ENCODE measurements around the gene XRCC5.
"Not testable (repeated sequence)": the region's sequence is repeated elsewhere in the genome, so short reads cannot be mapped to it uniquely, and the experiment has no call there.

XRCC5 gene

DNA sequence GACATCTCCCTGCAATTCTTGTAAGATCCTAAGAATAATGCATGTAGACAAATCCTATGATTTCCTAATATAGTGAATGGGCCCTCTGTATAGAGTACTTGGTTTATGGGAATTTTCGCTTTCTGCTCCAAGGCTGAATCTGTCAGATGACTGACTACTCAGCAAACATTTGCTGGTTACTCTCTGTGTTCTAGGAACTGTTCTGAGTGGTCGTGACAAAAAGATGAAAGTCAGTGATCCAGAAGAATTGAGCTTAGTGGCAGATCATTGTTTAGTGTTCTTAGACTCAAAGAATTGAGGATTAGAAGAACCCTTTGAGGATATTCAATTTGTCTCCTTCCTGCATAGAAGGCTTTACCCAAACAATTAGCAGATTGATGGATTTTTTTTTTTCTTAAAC lies 10.0 kb downstream of the XRCC5 start:
- no peak for DNase-seq

- DNase-seq = no peak
Measured at GRCh38 chr2:216119986-216120385, 10.8 kb downstream of the XRCC5 start.

DNA sequence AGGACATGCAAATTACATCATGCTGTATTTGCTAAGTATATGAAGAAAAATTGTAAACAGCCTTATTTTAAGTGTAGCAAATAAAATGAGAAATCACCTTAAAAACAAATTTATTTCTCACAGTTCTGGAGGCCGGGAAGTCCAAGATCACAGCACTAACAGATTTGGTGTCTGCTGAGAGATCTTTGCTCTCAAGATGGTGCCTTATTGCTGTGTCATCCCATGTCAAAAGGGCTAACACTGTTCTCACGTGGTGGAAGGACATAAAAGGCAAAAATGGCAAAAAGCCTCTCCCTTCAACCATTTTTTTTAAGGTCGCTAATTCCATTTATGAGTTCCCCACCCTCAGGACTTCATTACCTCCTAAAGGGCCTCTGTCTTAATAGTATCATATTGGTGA lies 12.1 kb downstream of the XRCC5 start:
- no peak for DNase-seq

- no peak for DNase-seq
Measured at GRCh38 chr2:216126943-216127342, 17.8 kb downstream of the XRCC5 start.

DNA sequence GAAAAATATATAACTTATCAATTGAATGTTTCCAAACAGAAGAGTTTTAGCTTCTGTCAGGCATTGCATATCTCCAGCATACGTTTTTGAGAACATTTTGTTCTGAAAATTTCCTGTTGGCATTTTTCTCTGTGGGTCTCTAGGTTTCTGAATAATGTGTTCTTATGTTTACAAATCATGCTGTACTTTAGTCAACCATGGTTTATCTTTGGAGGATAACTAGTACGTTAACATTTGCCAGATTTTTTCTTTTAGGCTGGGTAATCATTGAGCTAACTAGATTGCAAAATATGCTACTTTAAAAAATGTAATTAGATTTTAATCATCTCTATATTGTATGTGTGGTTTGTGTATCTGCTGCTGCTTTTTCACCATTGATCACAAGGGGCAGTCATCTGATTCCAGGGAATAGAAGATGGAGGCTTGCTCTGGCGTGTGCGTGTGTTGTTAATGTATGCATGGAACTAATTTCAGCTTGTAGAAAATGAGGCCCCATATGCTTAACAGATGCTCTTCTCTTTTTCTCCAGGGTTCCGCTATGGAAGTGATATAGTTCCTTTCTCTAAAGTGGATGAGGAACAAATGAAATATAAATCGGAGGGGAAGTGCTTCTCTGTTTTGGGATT lies 21.3 kb downstream of the XRCC5 start:
- DNase-seq = no peak

- no peak for DNase-seq
Measured at GRCh38 chr2:216131175-216131926, 22.2 kb downstream of the XRCC5 start.

GRCh38 chr2:216132585-216132984 lies 23.4 kb downstream of the XRCC5 start:
- no peak for DNase-seq

DNA sequence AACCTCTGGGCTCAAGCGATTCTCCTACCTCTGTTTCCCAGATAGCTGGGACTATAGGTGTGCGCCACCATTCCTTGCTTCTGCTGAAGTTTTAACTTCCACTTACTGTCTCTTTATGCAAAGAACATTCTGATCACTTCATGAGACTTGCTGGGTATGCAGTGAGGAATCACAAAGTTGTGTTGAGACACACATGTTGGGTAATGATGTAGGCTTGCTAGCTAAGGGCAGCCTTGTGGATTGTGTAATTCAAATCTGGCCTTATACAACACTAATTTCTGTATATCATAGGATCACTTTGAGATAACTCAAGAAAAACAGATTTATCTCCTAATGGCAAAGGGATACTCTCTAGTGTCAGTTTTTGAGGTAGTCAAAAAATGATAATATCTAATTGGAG lies 24.2 kb downstream of the XRCC5 start:
- peak in 3 of 4 experiments; percentile 3 to 45 (median 23) for DNase-seq

- DNase-seq = no peak
Measured at GRCh38 chr2:216134958-216135541, 25.9 kb downstream of the XRCC5 start.

GRCh38 chr2:216139884-216140283 lies 30.7 kb downstream of the XRCC5 start:
- DNase-seq = peak in 2 of 4 experiments; percentile 25 to 27

DNA sequence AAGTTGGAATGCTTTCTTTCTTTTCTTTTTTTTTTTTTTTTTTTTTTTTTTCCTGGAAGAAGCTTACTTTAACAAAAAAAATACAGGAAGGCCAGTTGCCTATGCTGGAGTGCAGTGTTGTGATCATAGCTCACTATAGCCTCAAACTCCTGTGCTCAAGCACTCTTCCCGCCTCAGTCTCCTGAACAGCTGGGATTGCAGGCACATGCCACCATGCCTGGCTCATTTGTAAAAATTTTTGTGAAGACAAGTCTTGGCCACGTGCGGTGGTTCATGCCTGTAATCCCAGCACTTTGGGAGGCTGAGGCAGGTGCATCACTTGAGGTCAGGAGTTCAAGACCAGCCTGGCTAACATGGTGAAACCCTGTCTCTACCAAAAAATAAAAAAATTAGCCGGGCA lies 32.4 kb downstream of the XRCC5 start:
- not testable (repeated sequence) for DNase-seq

DNA sequence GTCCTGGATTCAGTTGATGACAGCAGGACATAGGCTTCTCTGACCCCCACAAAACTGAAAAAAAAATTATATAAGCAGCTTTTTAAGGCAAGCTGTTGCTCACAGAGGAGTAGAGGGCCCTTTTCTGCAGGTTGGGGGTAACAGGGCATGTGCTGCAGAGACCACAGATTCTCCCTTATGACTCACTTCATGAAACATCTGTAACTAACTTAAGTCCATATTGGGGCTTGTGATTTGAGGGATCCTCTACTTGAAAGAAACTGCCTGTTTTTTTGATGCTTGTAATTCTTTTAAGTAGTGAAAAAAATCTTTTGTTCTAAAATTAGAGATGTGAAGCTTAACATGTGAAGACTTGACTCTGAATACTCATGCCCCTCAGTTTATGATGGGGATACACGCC lies 33.4 kb downstream of the XRCC5 start:
- DNase-seq = no peak

GRCh38 chr2:216144372-216144771 lies 35.2 kb downstream of the XRCC5 start:
- no peak for DNase-seq

GRCh38 chr2:216144857-216145256 lies 35.7 kb downstream of the XRCC5 start:
- DNase-seq = no peak

DNA sequence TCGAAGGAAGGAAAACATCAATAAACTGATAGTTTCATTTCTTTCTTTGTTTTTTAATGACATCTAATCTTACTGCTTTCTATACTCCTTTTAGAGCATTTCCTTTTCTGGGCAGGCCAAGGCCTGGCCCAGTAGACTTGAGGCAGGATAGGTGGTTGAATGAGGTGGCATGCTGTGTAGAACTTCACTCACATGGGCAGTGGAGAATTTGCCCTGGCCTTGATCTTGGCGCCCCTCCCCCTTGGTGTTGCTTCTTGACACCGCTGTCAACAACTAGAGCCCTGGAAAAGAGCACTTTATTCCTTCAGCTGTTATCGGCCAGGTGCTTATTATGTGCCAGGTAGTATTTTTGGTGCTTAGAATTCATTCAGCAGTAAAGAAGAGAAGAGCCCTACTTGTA lies 37.4 kb downstream of the XRCC5 start:
- no peak for DNase-seq

DNA sequence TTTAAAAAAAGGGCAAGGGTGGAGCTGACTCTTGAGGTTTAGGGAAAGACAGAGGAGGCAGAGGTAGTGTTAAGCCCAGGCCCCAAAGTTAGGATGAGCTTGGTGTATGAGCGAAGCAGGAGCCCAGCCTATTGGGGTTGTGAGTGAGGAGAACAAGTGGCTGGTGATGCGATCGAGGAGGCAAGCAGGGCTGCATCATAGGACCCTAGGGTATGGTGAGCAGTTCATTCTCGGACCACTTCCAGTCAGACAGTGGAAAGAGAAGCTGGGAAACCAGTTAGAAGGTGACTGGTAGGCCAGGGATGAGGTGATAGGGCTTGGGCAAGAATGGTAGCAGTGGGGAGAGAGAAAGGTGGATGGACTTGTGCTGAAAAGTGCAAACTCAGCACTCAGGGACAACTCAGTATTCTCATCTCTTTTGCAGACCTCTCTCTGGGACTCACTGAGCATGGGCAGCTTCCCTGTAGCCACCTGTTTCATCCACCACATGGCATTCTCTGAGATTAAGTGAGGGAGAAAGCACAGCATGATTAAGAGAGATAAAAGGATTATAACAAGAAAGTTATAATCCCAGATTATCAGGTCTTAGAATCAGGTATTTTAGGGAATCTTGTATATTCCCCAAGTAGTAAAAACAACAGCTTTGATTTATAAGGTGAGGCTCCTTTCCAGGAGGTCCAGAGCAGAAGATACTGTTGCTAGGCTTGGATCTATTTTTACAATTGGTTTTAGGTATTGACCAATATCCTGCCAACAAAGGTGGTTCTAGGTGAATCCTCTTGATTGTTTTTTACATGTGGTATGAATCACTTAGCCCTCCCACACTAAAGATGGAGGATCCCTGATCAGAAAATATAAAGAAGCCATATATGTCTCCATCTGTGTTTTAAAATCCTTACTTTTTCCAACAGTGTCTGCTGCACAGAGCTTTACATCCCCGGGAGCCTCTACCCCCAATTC lies 38.3 kb downstream of the XRCC5 start:
- no peak for DNase-seq

DNA sequence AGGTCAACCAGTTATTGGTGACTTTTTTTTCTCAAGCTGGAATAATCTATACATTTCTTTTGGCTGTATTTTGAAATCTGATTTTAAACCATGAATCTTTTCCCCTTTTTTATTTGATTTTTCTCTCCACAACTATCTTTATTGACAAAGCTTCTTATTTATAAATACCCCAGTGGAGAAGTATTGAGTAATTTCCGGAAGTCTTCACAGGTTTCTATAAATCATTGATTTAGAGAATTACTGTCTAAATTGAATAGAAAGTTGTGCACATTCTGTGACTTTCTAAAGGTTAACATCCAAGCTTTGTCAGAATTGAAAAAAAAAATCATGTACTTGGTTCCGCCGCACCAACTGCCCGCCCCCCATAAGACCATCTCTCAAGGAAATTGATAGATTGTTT lies 39.8 kb downstream of the XRCC5 start:
- DNase-seq = no peak

DNA sequence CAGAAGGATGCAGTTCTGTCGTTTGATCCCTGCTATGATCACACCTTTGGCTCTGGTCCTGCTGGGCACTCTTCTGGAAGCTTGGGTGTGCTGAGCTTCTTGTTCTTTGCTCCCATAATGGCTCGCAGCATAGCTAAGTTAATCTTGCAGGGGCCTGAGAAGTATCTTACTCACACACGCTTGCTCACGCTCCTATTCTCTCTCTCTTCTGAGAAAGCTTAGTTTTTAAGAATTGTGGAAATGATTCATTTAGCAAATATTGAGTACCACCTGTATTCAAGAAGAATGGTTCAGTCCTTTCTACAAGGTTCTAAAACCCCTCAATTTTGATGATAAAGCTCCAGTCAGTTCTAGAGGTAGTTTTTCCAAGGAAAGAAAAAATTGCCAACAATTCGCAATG lies 40.6 kb downstream of the XRCC5 start:
- DNase-seq = no peak

GRCh38 chr2:216151313-216152025 lies 42.3 kb downstream of the XRCC5 start:
- peak in 2 of 4 experiments; percentile 19 to 28 for DNase-seq

DNA sequence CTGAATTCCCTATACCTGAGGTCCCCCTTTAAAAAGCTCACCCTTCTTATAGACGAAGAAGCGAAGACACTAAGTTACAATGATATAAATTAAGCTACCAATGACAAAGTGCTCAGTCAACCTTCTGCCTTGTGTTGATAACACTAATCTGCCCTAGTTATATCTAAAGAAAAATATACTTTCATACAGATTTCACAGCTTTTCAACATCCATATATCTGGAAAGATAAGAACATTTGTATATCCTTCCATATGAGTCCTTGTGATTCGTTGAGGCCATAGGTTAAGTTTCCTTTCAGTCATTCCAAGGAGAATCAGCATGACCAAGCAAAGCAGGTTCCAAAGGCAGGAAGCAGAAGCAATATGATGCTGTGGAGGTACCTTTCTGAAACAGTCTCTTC lies 46.8 kb downstream of the XRCC5 start:
- DNase-seq = no peak

DNA sequence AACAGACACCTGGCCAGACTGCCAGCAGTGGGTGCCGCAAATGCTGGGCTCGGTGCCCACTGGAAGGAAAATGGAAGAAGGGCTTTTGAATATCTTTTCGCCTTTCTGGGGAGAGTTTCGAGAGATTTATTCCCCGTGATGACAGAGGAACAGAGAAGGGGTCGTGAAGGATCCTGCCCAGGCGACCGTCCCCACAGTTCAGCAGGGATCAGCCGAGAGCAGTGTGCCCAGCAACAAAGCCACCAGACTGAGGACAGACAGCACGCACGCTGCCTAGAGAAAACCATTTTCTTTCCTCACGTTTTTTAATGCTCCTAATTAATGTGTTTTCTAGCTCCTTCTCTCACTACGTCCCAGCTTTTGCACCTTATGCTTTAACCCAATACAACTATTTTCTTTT lies 47.7 kb downstream of the XRCC5 start:
- no peak for DNase-seq

DNA sequence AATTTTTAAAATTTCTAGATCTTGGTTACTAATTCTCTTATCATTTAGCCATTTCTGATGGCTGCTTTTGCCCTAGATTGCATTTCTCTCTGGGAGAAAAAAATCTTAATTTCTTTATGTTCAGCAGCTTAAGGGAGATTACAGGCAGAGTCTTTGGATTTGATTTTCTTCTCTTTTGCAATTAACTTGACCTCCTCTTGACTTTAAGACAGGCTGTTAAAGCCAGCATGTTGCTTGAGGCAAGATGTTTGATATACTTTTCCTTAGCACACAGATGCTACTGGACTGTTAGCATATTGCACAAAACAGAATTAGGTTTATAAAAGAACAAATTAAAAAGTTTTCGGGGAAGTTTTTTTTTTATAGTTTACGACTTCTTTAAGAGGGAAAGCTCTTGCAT lies 50.0 kb downstream of the XRCC5 start:
- DNase-seq = no peak

All from suppressor macrophage (primary cell).